Epithelial cell of esophagus (primary cell): ENCODE data around the gene PRRC2A.

ENCODE experiments used
- DNase-seq: peaks from one replicate; pipeline ENCODE4 v3.0.0; 2010; ENCODE audit warnings: low read depth
- H3K4me3 ChIP-seq: 2 replicates; pipeline ENCODE4 v1.5.1; 2011; ENCODE audit warnings: mild to moderate bottlenecking, low read length, control low read depth
- TF ChIP-seq, protein P1 (sequence below): IDR thresholded peaks from 2 replicates; pipeline ENCODE4 v1.5.1; 2011; ENCODE audit warnings: low read depth, mild to moderate bottlenecking, low read length, control low read depth, inconsistent platforms; ENCODE audit not compliant: insufficient read depth; ENCODE audit errors: missing control alignments

PRRC2A gene

DNA sequence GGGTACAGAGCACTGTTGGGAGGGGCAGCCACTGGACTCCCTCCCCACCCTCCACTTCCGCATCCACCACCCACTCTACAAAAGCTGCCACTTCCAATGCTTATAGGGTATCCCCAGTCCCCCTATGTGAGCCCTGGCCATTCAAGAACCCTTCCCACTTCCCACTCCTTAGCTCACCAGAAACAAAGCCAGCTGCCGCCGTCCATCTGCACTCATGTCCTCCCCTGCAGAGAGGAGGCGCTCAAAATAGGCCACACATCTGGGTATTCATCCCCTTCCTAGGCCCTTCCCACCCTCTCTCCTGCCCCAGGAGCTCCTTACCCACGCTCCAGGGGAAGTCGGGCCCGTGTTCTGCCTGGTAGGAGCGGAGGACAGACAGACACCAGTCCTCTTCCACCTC lies 66.8 kb downstream of the PRRC2A start:
- DNase-seq = no peak
- H3K4me3 ChIP-seq = no peak overlapping the region
- TF ChIP-seq, protein P1, sequence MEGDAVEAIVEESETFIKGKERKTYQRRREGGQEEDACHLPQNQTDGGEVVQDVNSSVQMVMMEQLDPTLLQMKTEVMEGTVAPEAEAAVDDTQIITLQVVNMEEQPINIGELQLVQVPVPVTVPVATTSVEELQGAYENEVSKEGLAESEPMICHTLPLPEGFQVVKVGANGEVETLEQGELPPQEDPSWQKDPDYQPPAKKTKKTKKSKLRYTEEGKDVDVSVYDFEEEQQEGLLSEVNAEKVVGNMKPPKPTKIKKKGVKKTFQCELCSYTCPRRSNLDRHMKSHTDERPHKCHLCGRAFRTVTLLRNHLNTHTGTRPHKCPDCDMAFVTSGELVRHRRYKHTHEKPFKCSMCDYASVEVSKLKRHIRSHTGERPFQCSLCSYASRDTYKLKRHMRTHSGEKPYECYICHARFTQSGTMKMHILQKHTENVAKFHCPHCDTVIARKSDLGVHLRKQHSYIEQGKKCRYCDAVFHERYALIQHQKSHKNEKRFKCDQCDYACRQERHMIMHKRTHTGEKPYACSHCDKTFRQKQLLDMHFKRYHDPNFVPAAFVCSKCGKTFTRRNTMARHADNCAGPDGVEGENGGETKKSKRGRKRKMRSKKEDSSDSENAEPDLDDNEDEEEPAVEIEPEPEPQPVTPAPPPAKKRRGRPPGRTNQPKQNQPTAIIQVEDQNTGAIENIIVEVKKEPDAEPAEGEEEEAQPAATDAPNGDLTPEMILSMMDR = no peak
